GM21717 (cell line): ENCODE data around the gene PSMC5.
"Not testable (repeated sequence)": the region's sequence is repeated elsewhere in the genome, so short reads cannot be mapped to it uniquely, and the experiment has no call there.

ENCODE experiments used
- ATAC-seq: cut with Tn5 transposase; IDR thresholded peaks from one replicate; pipeline ENCODE4 v1.9.1; 2021; ENCODE audit warnings: mild to moderate bottlenecking, moderate library complexity; ENCODE audit not compliant: unreplicated experiment

PSMC5 gene

DNA sequence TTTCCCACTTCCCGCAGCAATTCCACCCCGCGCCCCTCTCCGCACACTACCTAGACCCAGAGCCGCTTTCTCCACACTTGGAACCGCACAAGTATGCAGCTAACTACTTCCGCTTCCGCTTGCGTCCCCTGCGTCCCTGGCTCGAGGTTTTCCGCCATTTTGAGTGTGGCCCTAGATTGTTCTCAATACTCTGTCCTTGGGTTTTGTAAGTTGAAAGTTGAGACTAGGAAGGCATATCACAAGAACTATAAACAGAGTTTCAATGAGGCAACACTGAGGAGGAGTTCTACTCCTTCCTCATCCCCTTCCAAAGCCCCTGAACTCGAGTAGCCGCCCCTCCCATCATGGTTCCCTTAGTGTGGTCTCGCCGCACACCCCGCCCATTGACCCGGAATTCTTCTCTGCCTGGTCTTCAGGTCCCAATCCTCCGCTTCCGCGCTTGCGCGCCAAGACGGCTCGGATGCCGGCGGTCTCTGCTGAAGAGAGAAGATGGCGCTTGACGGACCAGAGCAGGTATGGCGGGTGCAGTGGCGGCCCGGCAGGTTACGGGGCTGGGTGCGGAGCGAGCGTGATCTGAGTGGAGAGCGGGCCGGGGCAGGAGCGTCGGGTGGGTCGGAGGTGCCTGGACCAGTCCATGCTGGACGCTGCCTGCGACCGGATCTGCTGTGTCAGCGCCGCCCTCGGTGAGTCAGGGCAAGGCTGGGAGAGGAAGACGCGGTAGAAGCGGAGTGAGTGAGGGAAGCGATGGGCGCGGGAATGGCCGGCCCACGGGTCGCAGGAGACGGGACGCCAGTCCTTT, at the start of gene PSMC5, which contains the start of gene FTSJ3:
PSMC5 (plus strand) TSS at position 430 of the 799 bp plus-strand sequence; CDS start at position 490, 60 bp downstream.
FTSJ3 (minus strand) TSS at position 662 of the 799 bp plus-strand sequence. CDS start 761 bp downstream, outside the sequence.
- peak; percentile 85 for ATAC-seq

DNA sequence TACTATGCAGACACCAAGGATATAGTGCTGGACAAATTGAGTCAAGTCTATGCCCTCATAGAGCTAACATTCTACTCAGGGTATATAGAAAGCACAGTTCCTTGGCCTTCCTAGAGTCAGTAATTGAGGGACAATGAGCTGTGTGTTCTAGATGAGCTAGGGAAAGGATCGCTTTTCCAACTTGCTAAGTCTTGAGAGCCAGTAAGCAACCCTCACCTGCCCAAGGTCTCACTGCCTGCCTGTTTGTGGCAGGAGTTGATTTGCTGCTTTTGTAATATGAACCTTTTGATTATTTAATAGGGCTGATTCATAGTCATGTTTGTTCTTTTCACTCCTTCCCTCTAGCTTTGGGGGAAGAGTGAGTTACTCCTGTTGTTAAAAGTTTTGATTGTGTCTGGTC, 46.7 kb upstream of the PSMC5 start:
- no peak for ATAC-seq

DNA sequence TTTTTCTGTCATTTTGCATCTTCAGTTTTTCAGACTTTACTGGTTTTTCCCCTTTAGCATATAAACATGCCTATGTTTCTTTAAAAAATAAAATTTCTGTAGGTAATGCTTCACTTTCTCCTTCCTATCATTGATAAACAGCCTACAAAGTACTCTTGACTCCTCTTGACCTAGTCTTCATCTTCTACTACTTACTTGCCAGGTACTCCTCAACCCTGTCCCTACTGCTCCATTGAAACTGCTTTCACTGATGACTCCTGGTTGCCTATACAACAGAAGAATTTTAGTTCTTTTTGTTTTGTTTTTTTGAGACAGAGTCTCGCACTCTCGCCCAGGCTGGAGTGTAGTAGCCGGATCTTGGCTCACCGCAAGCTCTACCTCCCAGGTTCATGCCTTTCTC, 46.3 kb upstream of the PSMC5 start:
- no peak for ATAC-seq

GRCh38 chr17:63783522-63783921, 43.7 kb upstream of the PSMC5 start:
- no peak for ATAC-seq

GRCh38 chr17:63785556-63785955, 41.7 kb upstream of the PSMC5 start:
- ATAC-seq: no peak

GRCh38 chr17:63786117-63786516, 41.1 kb upstream of the PSMC5 start:
- ATAC-seq: no peak

DNA sequence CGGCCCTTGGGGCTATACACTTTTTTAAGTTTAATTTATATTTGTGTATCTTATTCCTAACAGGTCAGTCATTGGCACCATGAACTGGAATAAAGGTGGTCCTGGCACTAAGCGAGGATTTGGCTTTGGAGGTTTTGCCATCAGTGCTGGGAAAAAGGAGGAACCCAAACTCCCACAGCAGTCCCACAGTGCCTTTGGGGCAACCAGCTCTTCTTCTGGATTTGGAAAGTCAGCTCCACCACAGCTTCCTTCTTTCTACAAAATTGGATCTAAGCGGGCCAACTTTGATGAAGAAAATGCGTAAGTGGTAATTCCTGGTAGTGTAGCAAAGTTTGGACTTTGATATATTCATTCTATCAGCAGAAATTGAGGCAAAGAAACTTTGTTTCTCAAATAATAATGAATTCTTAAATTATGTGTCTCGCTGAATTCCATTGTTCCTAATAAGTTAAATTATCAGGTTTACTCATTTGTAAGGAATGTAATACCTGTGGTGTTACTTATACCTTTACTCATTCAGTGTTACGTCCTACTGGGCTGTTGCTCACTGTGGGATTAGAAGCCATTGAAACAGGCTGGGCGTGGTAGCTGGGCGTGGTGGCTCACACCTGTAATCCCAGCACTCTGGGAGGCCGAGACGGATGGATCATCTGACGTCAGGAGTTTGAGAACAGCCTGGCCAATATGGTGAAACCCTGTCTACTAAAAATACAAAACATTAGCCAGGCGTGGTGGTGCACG, 40.1 kb upstream of the PSMC5 start:
- ATAC-seq: no peak

- ATAC-seq: no peak
Observed at GRCh38 chr17:63790057-63790456, 37.2 kb upstream of the PSMC5 start.

GRCh38 chr17:63792055-63792729, 35.0 kb upstream of the PSMC5 start:
- no peak for ATAC-seq

- ATAC-seq: not testable (repeated sequence)
Observed at GRCh38 chr17:63796375-63796774, 30.9 kb upstream of the PSMC5 start.

DNA sequence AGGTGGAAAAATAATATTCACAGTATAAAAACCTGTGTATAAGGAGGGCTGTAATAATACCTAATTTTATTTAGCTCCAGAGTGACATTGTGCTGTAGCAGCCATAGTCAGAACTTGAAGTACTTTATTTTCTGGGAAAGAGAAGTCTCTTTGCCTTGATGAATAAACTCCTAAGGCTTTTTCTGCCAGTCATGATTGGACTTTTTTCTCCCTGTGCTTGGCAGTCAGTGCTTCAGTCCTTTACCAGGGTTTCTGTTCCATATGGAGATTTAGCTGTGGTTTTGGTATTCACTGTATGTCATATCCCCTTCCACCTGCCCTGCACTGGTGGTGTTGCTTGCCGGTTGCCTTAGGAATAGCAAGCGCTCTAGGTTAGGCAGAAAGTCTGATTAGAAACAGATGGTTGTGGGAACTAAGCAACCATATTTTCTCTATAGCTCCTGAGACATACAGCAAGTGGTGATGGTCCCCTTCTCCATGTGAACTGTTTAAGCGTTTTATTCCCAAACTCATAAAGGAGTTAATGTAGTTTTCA, 28.6 kb upstream of the PSMC5 start:
- no peak for ATAC-seq

DNA sequence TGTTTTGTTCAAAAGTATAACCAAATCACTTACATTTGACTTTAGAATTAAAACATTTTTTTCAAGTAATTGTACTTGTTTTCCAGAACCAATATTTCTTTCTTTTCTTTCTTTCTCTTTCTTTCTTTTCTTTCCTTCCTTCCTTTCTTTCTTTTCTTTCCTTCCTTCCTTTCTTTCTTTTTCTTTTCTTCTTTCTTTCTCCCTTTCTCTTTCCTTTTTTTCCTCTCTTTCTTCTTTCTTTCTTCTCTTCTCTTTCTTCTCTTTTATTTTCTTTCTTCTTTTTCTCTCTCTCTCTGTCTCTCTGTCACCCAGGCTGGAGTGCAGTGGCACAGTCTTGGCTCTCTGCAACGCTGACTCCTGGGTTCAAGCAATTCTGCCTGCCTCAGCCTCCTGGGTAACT, 26.4 kb upstream of the PSMC5 start:
- no peak for ATAC-seq

GRCh38 chr17:63804328-63804727, 22.9 kb upstream of the PSMC5 start:
- ATAC-seq: no peak

DNA sequence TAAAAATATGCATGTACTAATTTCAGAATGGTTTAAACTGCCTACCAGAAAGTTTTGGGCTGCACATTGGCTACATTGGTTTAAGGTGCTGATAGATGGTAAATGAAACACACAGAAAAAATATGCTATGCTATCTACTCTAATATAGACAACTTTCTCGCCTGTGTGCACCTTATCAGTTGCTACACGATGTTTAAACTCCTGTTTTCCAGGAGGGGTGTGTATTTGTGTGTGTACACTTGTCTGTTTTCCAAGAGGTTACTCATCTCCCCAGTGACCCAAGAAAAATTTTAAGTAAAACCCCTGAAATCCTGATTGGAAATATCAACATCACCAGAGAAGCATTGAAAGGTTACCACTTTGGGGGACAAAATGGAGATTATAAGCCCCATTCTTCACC, 21.6 kb upstream of the PSMC5 start:
- ATAC-seq: no peak

DNA sequence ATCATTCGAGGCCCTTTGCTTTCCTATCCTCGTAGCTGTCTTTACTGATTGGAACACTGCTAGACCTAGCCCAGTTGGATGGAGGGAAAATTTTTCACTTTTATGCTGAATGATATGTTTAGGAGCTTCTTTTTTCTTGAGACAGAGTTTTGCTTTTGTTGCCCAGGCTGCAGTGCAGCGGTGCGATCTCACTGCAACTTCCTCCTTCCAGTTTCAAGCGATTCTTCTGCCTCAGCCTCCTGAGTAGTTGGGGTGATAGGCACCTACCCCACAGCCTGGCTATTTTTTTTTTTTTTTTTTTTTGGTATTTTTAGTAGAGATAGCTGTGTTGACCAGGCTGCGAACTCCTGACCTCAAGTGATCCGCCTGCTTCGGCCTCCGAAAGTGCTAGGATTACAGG, 17.3 kb upstream of the PSMC5 start:
- ATAC-seq: no peak

- ATAC-seq: no peak
Observed at GRCh38 chr17:63816123-63816522, 11.1 kb upstream of the PSMC5 start.

DNA sequence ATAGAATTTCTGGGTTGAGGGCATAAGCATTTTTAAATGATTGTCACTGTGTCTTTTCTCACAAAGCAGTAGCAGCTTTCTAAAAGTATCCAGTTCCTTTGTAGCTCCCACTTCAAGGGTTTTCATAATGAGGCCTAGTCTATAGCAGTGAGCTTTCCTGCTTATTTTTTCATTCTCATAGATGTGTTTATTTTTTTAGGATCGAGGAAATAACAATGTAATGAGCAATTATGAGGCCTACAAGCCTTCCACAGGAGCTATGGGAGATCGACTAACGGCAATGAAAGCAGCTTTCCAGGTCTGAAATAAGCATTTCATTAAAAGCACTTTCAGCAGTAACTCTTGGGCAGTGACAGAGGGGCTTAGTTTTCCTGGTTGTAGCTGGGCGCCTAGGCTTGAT, 10.6 kb upstream of the PSMC5 start:
- no peak for ATAC-seq

DNA sequence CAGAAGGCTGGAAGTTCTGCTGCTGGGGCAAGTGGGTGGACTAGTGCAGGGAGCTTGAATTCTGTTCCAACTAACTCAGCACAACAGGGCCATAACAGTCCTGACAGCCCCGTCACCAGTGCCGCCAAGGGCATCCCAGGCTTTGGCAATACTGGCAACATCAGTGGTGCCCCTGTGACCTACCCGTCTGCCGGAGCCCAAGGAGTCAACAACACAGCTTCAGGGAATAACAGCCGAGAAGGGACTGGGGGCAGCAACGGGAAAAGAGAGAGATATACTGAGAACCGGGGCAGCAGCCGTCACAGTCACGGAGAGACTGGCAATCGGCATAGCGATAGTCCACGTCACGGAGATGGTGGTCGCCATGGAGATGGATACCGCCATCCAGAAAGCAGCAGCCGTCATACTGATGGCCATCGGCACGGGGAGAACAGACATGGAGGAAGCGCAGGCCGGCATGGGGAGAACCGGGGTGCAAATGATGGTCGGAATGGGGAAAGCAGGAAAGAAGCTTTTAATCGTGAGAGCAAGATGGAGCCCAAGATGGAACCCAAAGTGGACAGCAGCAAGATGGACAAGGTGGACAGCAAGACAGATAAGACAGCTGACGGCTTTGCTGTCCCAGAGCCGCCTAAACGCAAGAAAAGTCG, 9.4 kb upstream of the PSMC5 start:
- no peak for ATAC-seq

DNA sequence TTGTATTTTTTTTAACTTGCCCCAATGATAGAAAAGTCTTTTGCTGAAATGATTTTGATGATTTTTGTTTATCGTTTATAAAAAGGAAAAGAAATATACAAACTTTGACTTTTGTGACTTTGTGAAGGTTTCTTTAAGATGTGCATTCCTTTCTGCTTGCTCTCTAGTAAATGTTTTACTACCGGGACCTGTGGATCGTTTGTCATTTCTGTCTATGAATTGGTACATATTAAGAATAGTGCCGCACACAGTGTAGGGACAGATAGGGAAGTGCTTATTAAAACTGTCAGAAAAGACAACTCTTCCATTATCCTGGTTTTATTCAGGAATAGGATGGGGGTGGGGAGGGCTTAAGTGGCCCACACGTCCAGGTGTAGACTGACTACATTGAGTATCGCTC, 8.1 kb upstream of the PSMC5 start:
- no peak for ATAC-seq

DNA sequence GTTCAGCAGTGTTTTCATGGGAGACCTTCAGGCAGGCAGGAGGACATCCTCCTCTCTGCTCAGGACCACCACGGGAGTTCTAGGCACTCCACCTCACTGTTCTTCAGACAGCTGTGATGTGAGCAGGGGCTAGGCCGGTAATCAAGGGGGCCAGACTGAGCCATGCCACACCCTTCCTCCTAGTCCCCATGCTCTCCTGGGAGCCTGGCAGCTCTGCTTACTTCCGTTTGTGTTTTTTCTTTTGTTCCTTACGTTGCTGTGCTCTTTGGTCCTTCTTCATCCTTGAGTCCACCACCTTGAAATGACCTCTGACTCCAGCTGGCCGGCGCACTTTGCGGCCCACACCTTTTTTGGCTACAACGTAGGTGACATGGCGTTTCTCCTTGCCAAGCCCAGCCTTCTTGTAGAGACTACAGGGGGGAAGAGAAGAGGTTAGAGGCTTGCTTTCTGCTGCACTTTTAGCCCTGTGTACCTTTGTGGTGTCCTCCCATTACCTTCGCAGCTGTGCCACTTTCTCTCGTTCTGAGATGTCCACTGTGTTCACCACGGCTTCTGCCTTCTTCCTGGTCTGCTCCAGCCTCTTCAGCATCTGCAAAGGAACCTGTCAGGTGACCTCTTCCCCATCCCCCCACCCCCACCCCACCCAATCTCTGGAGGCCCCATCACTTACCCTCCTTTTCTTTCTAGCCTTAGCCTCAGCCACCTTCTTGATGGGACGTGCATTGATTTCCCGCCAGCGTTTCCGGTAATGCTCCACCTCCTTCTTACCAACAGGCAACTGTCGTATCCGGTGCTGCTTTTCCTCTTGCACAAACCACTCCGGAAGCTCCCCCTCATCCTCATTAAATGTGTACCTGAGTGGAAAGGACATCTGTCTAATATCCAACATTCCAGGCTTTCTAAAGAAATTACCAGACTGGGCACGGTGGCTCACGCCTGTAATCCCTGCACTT, 7.4 kb upstream of the PSMC5 start:
- no peak for ATAC-seq
